GM12878 (cell line): ENCODE data around the gene CBLB. TPM values are rescaled to one million over a fixed set of nuclear protein-coding genes. Genes with fewer than 3 reads are reported as not detected.

Experiments used
- ATAC-seq: fragments of 200-7000 bp; cut with Tn5 transposase; 3 replicates; pipeline ENCODE4 v1.9.1; 2020; ENCODE audit warnings: mild to moderate bottlenecking, moderate library complexity
- BruUV-seq: library from RNA; stranded (reverse); fragments of 400-500 nt; replicated peaks from 2 replicates; lab custom pipeline; 2021; lab: Mats Ljungman, UMichigan
- CTCF ChIA-PET: fragments of 300-600 bp; sonication (Branson Sonifier 250); formaldehyde crosslinking; extraction: SDS; loops from one replicate; lab custom pipeline; 2021; ENCODE audit warnings: inconsistent platforms; lab: Yijun Ruan, JAX
- POLR2A ChIA-PET: fragments of 350-600 bp; formaldehyde crosslinking; extraction: SDS; loops from one replicate; lab custom pipeline; 2021; ENCODE audit warnings: inconsistent platforms; lab: Charles Lee
- RAD21 ChIA-PET: fragments of 300-600 bp; sonication (Branson Sonifier 250); formaldehyde crosslinking; loops from one replicate; lab custom pipeline; 2023; ENCODE audit warnings: antibody characterized with exemption; ENCODE audit not compliant: unreplicated experiment; lab: Charles Lee
- SMC1A ChIA-PET: fragments of 300-600 bp; sonication (Branson Sonifier 250); formaldehyde crosslinking; loops from one replicate; lab custom pipeline; 2023; ENCODE audit not compliant: unreplicated experiment, uncharacterized antibody; lab: Charles Lee
- DNase-seq: peaks from one replicate; pipeline ENCODE4 v3.0.0-alpha.2; 2011; ENCODE audit warnings: low read depth, low spot score
- FAIRE-seq: peaks from 3 replicates; lab custom pipeline; 2011; peaks lifted over from hg19 to GRCh38; lab: Jason Lieb, UNC
- H2AFZ ChIP-seq: 2 replicates; pipeline ENCODE4 v1.6.0; 2011; ENCODE audit warnings: low read depth, low read length, control low read depth; ENCODE audit not compliant: control insufficient read depth
- H3K27ac ChIP-seq: 2 replicates; pipeline ENCODE4 v1.5.1; 2011; ENCODE audit warnings: control low read depth; ENCODE audit not compliant: control insufficient read depth, insufficient read depth
- H3K27me3 ChIP-seq, 2 experiments: replicated peaks in 1 of 2; 2 replicates each; pipeline versions ENCODE4 v1.6.0 to v1.6.1; 2011; ENCODE audit warnings: low read length in 1 of 2; ENCODE audit not compliant: control insufficient read depth in 2 of 2, insufficient read depth in 2 of 2
- H3K36me3 ChIP-seq, 2 experiments: 2 replicates each; pipeline ENCODE4 v1.5.1; 2011; ENCODE audit warnings: low read length in 1 of 2; ENCODE audit not compliant: control insufficient read depth in 2 of 2, insufficient read depth in 2 of 2
- H3K4me1 ChIP-seq: 2 replicates; pipeline ENCODE4 v1.6.1; 2011; ENCODE audit warnings: mild to moderate bottlenecking, low read length, moderate library complexity, mixed read lengths; ENCODE audit not compliant: control insufficient read depth, insufficient read depth
- H3K4me2 ChIP-seq: 2 replicates; pipeline ENCODE4 v1.6.0; 2011; ENCODE audit warnings: control low read depth; ENCODE audit not compliant: control insufficient read depth, insufficient read depth
- H3K4me3 ChIP-seq: fragments of 200-600 bp; sonication (generic); 2 replicates; pipeline ENCODE4 v1.5.1; 2016
- H3K79me2 ChIP-seq: 2 replicates; pipeline ENCODE4 v1.6.0; 2011; ENCODE audit warnings: low read length; ENCODE audit not compliant: control insufficient read depth, insufficient read depth
- H3K9ac ChIP-seq: 2 replicates; pipeline ENCODE4 v1.8.0; 2011; ENCODE audit warnings: low read length, control low read depth, mixed read lengths; ENCODE audit not compliant: control insufficient read depth, insufficient read depth
- H3K9me3 ChIP-seq: replicated peaks from 3 replicates; pipeline ENCODE4 v1.5.1; 2011; ENCODE audit warnings: mild to moderate bottlenecking, low read length; ENCODE audit not compliant: control insufficient read depth, insufficient read depth
- H4K20me1 ChIP-seq: 2 replicates; pipeline ENCODE4 v1.6.0; 2011; ENCODE audit not compliant: control insufficient read depth, insufficient read depth
- BHLHE40 ChIP-seq, 2 experiments: fragments of 450-650 bp in 1 of 2; IDR thresholded peaks; 2 replicates each; pipeline ENCODE4 v1.6.1; 2011 to 2017; ENCODE audit warnings: low read depth in 2 of 2, borderline replicate concordance in 1 of 2, improper control_type of control experiment in 1 of 2, low read length in 1 of 2, mild to moderate bottlenecking in 1 of 2
- BMI1 ChIP-seq: fragments of 450-650 bp; IDR thresholded peaks from 2 replicates; pipeline ENCODE4 v1.6.1; 2016; ENCODE audit warnings: mild to moderate bottlenecking, moderate library complexity, borderline replicate concordance
- CHD1 ChIP-seq: IDR thresholded peaks from 2 replicates; pipeline ENCODE4 v1.6.1; 2012; ENCODE audit warnings: low read depth, low read length, improper control_type of control experiment
- GATAD2B ChIP-seq: fragments of 450-650 bp; conservative IDR thresholded peaks from 2 replicates; pipeline ENCODE4 v1.6.1; 2017; ENCODE audit warnings: low read depth, mild to moderate bottlenecking, moderate library complexity
- HDGF ChIP-seq: fragments of 450-650 bp; IDR thresholded peaks from 2 replicates; pipeline ENCODE4 v1.6.1; 2016; ENCODE audit warnings: antibody characterized with exemption
- JUNB ChIP-seq: IDR thresholded peaks from 2 replicates; pipeline ENCODE4 v1.6.1; 2016; ENCODE audit warnings: antibody characterized with exemption, mild to moderate bottlenecking
- MTA2 ChIP-seq: fragments of 450-650 bp; IDR thresholded peaks from 2 replicates; pipeline ENCODE4 v1.6.1; 2016; ENCODE audit warnings: low read depth, mild to moderate bottlenecking, moderate library complexity
- NFYA ChIP-seq: IDR thresholded peaks from 2 replicates; pipeline ENCODE4 v1.6.1; 2011; ENCODE audit warnings: low read depth, mild to moderate bottlenecking, low read length, improper control_type of control experiment, borderline replicate concordance
- NKRF ChIP-seq: fragments of 450-650 bp; conservative IDR thresholded peaks from 2 replicates; pipeline ENCODE4 v1.6.1; 2017; ENCODE audit warnings: mild to moderate bottlenecking, moderate library complexity
- NR2F1 ChIP-seq: fragments of 450-650 bp; conservative IDR thresholded peaks from 2 replicates; pipeline ENCODE4 v1.6.1; 2017; ENCODE audit warnings: mild to moderate bottlenecking
- PML ChIP-seq: IDR thresholded peaks from 2 replicates; pipeline ENCODE4 v1.6.1; 2012; ENCODE audit warnings: low read length, inconsistent platforms
- RB1 ChIP-seq: fragments of 450-650 bp; formaldehyde crosslinking; IDR thresholded peaks from 2 replicates; pipeline ENCODE4 v1.6.1; 2017; ENCODE audit warnings: mild to moderate bottlenecking, borderline replicate concordance
- RELA ChIP-seq: fragments of 450-650 bp; IDR thresholded peaks from 2 replicates; pipeline ENCODE4 v1.8.0; 2014; ENCODE audit warnings: borderline replicate concordance; ENCODE audit not compliant: partially characterized antibody
- RELB ChIP-seq: fragments of 450-650 bp; IDR thresholded peaks from 2 replicates; pipeline ENCODE4 v1.6.1; 2017; ENCODE audit warnings: low read depth, mild to moderate bottlenecking, moderate library complexity
- SUPT20H ChIP-seq: IDR thresholded peaks from 2 replicates; pipeline ENCODE4 v1.6.1; 2011; ENCODE audit warnings: low read depth, mild to moderate bottlenecking, low read length, moderate library complexity, borderline replicate concordance; ENCODE audit not compliant: control insufficient read depth
- TCF3 ChIP-seq: IDR thresholded peaks from 2 replicates; pipeline ENCODE4 v1.6.1; 2012; ENCODE audit warnings: low read depth, mild to moderate bottlenecking, low read length, borderline replicate concordance; ENCODE audit not compliant: insufficient read depth
- ZNF687 ChIP-seq: fragments of 450-650 bp; IDR thresholded peaks from 2 replicates; pipeline ENCODE4 v1.6.1; 2017; ENCODE audit warnings: mild to moderate bottlenecking, moderate library complexity
- WGBS: methylation state at CpG from one replicate; pipeline ENCODE4 v1.1.6; 2016; ENCODE audit warnings: low lambda C conversion rate; ENCODE audit not compliant: insufficient replicate concordance, insufficient coverage; ENCODE audit errors: missing lambda C conversion rate; 5-methylcytosine and 5-hydroxymethylcytosine counted together
- in situ Hi-C: fragments of 300-500 bp; cut with MboI; formaldehyde crosslinking; loops from 9 replicates; pipeline ENCODE4 v1.14.3; 2018; ENCODE audit warnings: mixed read lengths
- intact Hi-C: fragments of 100-400 bp; cut with micrococcal nuclease; formaldehyde crosslinking; loops from one replicate; pipeline ENCODE4 v1.14.2; 2022; ENCODE audit not compliant: unreplicated experiment
- polyA plus RNA-seq, 11 experiments: library from polyadenylated mRNA; depleted of rRNA in 4 of 11; unstranded in 6 of 11; stranded (reverse) in 5 of 11; fragments of >200 nt; fragmentation: Nextera tagmentation in 4 of 11; fragmentation: Illumina TruSeq in 1 of 11; extraction: Ambion mirVana in 4 of 11; extraction: Trizol in 1 of 11; gene quantifications; 1 replicate in 1 of 11; 2 replicates in 10 of 11; pipeline versions ENCODE4 v1.2.1 to v1.2.3, GENCODE V29; 2011 to 2016; ENCODE audit warnings: inconsistent platforms in 2 of 11, missing spikeins in 2 of 11, low read depth in 1 of 11
- total RNA-seq, 4 experiments: library from RNA; depleted of rRNA in 3 of 4; stranded (reverse); fragments of >200 nt in 3 of 4; fragmentation: Illumina TruSeq in 1 of 4; extraction: Trizol in 1 of 4; gene quantifications; 2 replicates each; pipeline versions ENCODE4 v1.2.1 to v1.2.3, GENCODE V29; 2013 to 2021

Gene CBLB
- total and polyA plus RNA-seq, 10 of the 15 experiments (the other 5 are each of a cell fraction or from before 2014, with no cell fraction given), result 17.2 to 107 (median 41.9) TPM

GRCh38 chr3:105864212-105864611 lies 4.6 kb downstream of the CBLB start:
- Histone ChIP-seq H3K36me3 (peaks cover 0 to 24% of the 10 kb centered on the region in 2 experiments; a peak in 2 of 4 replicates), H3K79me2 (peaks cover 78% of the 10 kb centered on the region), H2AFZ (no peak overlapping the region), H4K20me1 (no peaks in the 10 kb centered on the region), H3K4me2 (peak overlapping the region; percentile 97), H3K9ac (no peak overlapping the region), H3K9me3 (no peaks in the 10 kb centered on the region; the same call in 2 of the 3 replicates), H3K4me1 (peaks cover 20% of the 10 kb centered on the region), H3K27me3 (no peaks in the 10 kb centered on the region), H3K4me3 (peak overlapping the region; percentile 22; the same call in 1 of the 2 replicates), H3K27ac (no peak overlapping the region)
- FAIRE-seq (no peak), DNase-seq (no peak), ATAC-seq (no peak)
- TSS peak; percentile 1 for BruUV-seq
- ChIA-PET SMC1A (interaction anchor here (0.7 to 8.2 kb wide), 14 partner anchors 8 to 345 kb away, joined by 3 to 101 read pairs (median 6); no protein-coding TSS in a partner anchor), RAD21 (interaction anchor here (0.8 to 10.0 kb wide), 5 partner anchors 27 to 439 kb away, joined by 3 to 119 read pairs (median 14); no protein-coding TSS in a partner anchor), CTCF (interaction anchor here (1.0 to 2.6 kb wide), 3 partner anchors 12 to 62 kb away, joined by 3 to 7 read pairs (median 4); no protein-coding TSS in a partner anchor), POLR2A (interaction anchor here (1.2 to 1.5 kb wide), 3 partner anchors 17 to 28 kb away, joined by 4 to 5 read pairs (median 4); no protein-coding TSS in a partner anchor)
- in situ Hi-C loops (loop anchor here (25.0 kb wide), 1 partner anchor 748 kb away; no protein-coding TSS in a partner anchor), intact Hi-C loops (loop anchor here (5.0 to 10.0 kb wide), 3 partner anchors 62 to 561 kb away; no protein-coding TSS in a partner anchor)
- WGBS, result 95% methylated on average over 4 of the region's 4 CpGs
- TF ChIP-seq RELA (no peak), GATAD2B (no peak), NKRF (no peak), TCF3 (no peak), RELB (no peak), BMI1 (no peak), NR2F1 (no peak), JUNB (no peak), NFYA (no peak), CHD1 (no peak), RB1 (no peak), BHLHE40 (IDR thresholded peaks at IDR 0.05; ENCODE audit: borderline replicate concordance in 1 of 2, low read depth in 2 of 2, low read length in 1 of 2) (no peak), PML (no peak), HDGF (no peak), MTA2 (no peak), ZNF687 (no peak), SUPT20H (no peak)
